Lung (tissue), 12 donors: ENCODE results near the gene SMC3. TPM values are rescaled to one million over a fixed set of nuclear protein-coding genes. Genes with fewer than 3 reads are reported as not detected.

ENCODE experiments used
- ATAC-seq: fragments of 200-7000 bp; cut with Tn5 transposase; one replicate; pipeline ENCODE4 v1.9.1; 2020; ENCODE audit warnings: moderate number of reproducible peaks; ENCODE audit not compliant: insufficient read depth, low FRiP score
- DNase-seq, 3 donors: peaks; one replicate each; pipeline ENCODE4 v3.0.0-alpha.2; 2013 to 2017
- H3K27ac ChIP-seq, 2 donors: one replicate each; pipeline ENCODE4 v1.5.1; 2013; ENCODE audit warnings: mild to moderate bottlenecking in 2 of 2, moderate library complexity in 2 of 2, control low read depth in 1 of 2, inconsistent platforms in 1 of 2, low read depth in 1 of 2, low read length in 1 of 2
- H3K27me3 ChIP-seq, 3 donors: one replicate each; pipeline ENCODE4 v1.5.1; 2013; ENCODE audit warnings: low read length in 2 of 3; ENCODE audit not compliant: control insufficient read depth in 3 of 3, insufficient read depth in 3 of 3
- H3K36me3 ChIP-seq, 4 donors: one replicate each; pipeline ENCODE4 v1.5.1; 2013; ENCODE audit warnings: low read length in 4 of 4, mild to moderate bottlenecking in 1 of 4, moderate library complexity in 1 of 4; ENCODE audit not compliant: control insufficient read depth in 4 of 4, insufficient read depth in 4 of 4
- H3K4me1 ChIP-seq, 5 donors: one replicate each; pipeline ENCODE4 v1.5.1; 2013; ENCODE audit warnings: low read length in 5 of 5, mild to moderate bottlenecking in 2 of 5, moderate library complexity in 1 of 5; ENCODE audit not compliant: control insufficient read depth in 5 of 5, insufficient read depth in 5 of 5
- H3K4me3 ChIP-seq: one replicate; pipeline ENCODE4 v1.5.1; 2013; ENCODE audit warnings: mild to moderate bottlenecking, control low read depth, moderate library complexity
- H3K9ac ChIP-seq, 2 donors: one replicate each; pipeline ENCODE4 v1.5.1; 2013; ENCODE audit warnings: low read length in 2 of 2, control low read depth in 1 of 2; ENCODE audit not compliant: insufficient read depth in 1 of 2
- H3K9me3 ChIP-seq, 4 donors: one replicate each; pipeline ENCODE4 v1.5.1; 2013; ENCODE audit warnings: low read length in 3 of 4, mild to moderate bottlenecking in 1 of 4, moderate library complexity in 1 of 4; ENCODE audit not compliant: control insufficient read depth in 4 of 4, insufficient read depth in 3 of 4
- WGBS, 2 donors: extraction: QIAGEN DNeasy Blood & Tissue Kit; methylation state at CpG; one replicate each; pipeline ENCODE4 v1.1.7; 2013; 5-methylcytosine and 5-hydroxymethylcytosine counted together
- polyA plus RNA-seq, 2 donors: library from polyadenylated mRNA; stranded (reverse); fragments of 200-250 nt; gene quantifications; one replicate each; pipeline ENCODE4 v1.2.1, GENCODE V29; 2013
- total RNA-seq, 2 donors: library from RNA; depleted of rRNA in 1 of 2; stranded (reverse); fragments of >200 nt in 1 of 2; gene quantifications; one replicate each; pipeline ENCODE4 v1.2.1, GENCODE V29; 2014 to 2021
- TF ChIP-seq, protein P1 (sequence below): IDR thresholded peaks from 2 replicates; pipeline ENCODE4 v1.5.1; 2012; ENCODE audit warnings: mild to moderate bottlenecking; ENCODE audit errors: control extremely low read depth, extremely low read depth
- donor health status: control.
- donor health status: control.
- donor health status: Bipolar disorder and iron deficiency.
- donor health status: healthy.
- donor health status: DM: yes; HTN: yes; CAD: no.

SMC3 gene
- total and polyA plus RNA-seq, 4 donors: 11.9 to 41.3 (median 20.2) TPM

DNA sequence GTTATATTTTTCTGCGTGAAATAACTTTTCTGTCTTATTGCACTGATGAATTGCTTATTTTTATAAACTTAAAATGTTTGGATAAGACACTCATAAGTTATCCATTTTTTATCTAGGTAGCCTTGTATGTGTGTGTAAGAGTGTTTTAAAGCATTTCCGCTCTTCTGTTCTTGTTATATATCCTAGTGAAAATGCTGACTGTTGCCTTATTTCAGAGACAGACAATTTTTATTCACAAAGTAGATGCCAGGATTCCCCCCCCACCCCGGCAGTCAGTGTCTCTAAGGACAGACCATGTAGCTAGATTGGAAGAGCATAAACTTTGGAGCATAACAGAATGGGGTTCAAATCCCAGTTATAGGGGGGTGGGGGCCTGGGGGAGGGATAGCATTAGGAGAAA is 1.6 kb downstream of the SMC3 start:
- DNase-seq: peak in 1 of 3 donors; percentile 29
- peak overlapping the region; percentile 26 to 49 for H3K9ac ChIP-seq
- 63 to 70% methylated on average over 3 of the region's 3 CpGs for WGBS, 2 donors
- peaks cover 0 to 26% (median 7%) of the 10 kb centered on the region in 5 donors for H3K4me1 ChIP-seq
- H3K27ac ChIP-seq: no peak overlapping the region
- no peaks in the 10 kb centered on the region for H3K9me3 ChIP-seq
- TF ChIP-seq, protein P1, sequence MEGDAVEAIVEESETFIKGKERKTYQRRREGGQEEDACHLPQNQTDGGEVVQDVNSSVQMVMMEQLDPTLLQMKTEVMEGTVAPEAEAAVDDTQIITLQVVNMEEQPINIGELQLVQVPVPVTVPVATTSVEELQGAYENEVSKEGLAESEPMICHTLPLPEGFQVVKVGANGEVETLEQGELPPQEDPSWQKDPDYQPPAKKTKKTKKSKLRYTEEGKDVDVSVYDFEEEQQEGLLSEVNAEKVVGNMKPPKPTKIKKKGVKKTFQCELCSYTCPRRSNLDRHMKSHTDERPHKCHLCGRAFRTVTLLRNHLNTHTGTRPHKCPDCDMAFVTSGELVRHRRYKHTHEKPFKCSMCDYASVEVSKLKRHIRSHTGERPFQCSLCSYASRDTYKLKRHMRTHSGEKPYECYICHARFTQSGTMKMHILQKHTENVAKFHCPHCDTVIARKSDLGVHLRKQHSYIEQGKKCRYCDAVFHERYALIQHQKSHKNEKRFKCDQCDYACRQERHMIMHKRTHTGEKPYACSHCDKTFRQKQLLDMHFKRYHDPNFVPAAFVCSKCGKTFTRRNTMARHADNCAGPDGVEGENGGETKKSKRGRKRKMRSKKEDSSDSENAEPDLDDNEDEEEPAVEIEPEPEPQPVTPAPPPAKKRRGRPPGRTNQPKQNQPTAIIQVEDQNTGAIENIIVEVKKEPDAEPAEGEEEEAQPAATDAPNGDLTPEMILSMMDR: no peak
- ATAC-seq: no peak
- no peak overlapping the region for H3K4me3 ChIP-seq
- H3K27me3 ChIP-seq: peaks cover 0 to 5% (median 0%) of the 10 kb centered on the region in 3 donors
- peaks cover 0 to 20% (median 0%) of the 10 kb centered on the region in 4 donors for H3K36me3 ChIP-seq

DNA sequence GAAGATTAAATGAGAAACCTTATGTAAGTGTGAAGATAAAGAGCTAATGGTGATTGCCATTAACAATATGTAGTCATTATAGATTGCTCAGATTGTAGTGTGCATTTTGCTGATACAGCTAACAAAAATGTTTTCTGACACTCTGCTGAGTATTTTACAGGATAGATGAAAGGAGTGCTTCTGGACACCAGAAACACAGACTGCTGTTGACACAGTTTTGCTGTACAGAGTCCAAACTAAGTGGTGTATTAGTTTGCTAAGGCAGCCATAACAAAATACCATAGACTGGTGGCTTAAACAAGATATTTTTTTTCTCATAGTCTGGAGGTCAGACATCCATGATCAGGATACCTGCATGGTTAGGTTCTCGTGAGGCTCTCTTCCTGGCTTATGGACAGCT is 2.2 kb downstream of the SMC3 start:
- peaks cover 0 to 23% (median 0%) of the 10 kb centered on the region in 4 donors for H3K36me3 ChIP-seq
- peaks cover 0 to 26% (median 7%) of the 10 kb centered on the region in 5 donors for H3K4me1 ChIP-seq
- H3K4me3 ChIP-seq: no peak overlapping the region
- ATAC-seq (no peak), DNase-seq (peak in 1 of 3 donors; percentile 1)
- no peak overlapping the region for H3K27ac ChIP-seq
- H3K27me3 ChIP-seq: no peaks in the 10 kb centered on the region
- peak overlapping the region in 1 of 2 donors; percentile 26 for H3K9ac ChIP-seq
- WGBS, 2 donors: 96 to 98% methylated on average over 1 of the region's 1 CpG
- TF ChIP-seq, protein P1: no peak
- H3K9me3 ChIP-seq: no peaks in the 10 kb centered on the region

DNA sequence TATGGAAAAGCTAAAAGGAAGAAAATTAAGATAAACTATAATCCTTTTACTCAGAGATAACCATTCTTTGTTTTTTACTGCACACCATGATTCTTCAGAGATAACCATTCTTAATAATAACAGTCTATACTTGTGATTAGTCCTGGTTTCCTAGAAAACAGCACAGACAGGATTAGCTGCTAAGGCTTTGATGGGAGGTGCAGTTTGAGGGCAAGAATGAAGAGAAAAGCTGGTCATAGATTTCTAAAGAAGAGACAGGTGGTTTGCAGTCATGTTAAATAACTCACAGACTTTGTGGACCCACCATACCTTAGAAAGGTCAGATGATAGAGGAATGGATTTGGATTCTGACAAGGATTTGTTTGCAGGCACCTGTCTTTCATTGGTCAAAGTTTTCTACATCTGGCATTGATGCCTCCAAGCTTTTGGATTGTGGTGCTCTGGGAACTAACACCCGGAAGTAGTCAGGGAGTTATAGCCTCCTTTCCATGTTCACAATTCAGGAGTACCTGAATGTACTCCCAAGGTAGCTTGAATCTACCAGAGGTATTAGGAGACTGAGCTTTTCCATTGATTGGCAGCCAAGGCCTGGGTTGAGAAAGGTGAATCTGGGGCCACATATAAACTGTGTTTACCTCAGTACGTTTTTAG is 3.7 kb downstream of the SMC3 start:
- Histone ChIP-seq H3K36me3 (peaks cover 0 to 26% (median 0%) of the 10 kb centered on the region in 4 donors), H3K27ac (no peak overlapping the region), H3K4me1 (peaks cover 0 to 26% (median 7%) of the 10 kb centered on the region in 5 donors), H3K9me3 (no peaks in the 10 kb centered on the region), H3K9ac (no peak overlapping the region), H3K27me3 (no peaks in the 10 kb centered on the region), H3K4me3 (no peak overlapping the region)
- 73 to 82% methylated on average over 2 of the region's 2 CpGs for WGBS, 2 donors
- DNase-seq (no peak), ATAC-seq (no peak)
- TF ChIP-seq, protein P1: no peak
